Activated CD8-positive, alpha-beta memory T cell treated with anti-CD3 and anti-CD28 coated beads for 24 hours (primary cell): ENCODE data around the gene CFAP107.
"Not testable (repeated sequence)": the region's sequence is repeated elsewhere in the genome, so short reads cannot be mapped to it uniquely, and the experiment has no call there.

Experiments used
- DNase-seq: peaks from one replicate; pipeline ENCODE4 v3.0.0-alpha.2; 2020

The CFAP107 gene

DNA sequence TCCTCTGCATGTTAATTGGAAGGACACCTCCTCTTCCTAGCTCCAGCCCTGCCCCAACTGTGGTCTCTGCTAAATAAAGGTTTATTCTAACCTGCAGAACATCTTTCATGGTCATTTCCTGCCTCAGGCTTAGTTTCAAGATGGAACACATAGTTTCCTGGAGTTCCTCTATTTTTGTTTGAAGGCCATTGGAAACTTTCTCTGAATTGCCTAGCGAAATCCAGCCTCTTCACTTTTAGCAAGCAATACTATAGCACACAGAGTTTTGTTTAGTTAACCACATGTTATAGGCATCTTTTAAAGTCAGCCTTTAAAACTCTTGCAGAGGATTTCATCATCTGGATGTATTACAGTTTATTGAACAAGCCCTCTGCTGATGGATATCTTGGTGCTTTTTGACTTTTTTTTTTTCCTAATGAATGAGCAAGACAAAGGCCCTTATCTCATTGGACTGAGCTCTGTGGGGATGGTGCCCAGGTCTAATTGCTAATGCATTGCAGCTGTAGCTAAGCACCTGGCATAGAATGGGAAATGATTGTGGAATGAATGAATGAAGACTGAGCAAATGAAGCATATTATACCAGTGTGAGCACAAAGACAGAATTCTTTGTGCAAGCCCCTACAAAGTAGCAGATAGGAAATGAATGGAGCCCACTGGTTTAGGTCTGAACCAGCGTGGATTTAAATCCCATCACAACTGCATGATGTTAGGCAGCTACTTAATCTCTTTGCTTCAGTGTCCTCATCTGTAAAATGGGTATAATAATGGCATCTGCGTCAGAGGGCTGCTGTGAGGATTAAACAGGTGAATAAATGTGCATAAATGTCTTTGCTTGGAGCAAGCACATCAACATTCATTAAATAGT lies 641 bp upstream of the CFAP107 start:
- no peak for DNase-seq

DNA sequence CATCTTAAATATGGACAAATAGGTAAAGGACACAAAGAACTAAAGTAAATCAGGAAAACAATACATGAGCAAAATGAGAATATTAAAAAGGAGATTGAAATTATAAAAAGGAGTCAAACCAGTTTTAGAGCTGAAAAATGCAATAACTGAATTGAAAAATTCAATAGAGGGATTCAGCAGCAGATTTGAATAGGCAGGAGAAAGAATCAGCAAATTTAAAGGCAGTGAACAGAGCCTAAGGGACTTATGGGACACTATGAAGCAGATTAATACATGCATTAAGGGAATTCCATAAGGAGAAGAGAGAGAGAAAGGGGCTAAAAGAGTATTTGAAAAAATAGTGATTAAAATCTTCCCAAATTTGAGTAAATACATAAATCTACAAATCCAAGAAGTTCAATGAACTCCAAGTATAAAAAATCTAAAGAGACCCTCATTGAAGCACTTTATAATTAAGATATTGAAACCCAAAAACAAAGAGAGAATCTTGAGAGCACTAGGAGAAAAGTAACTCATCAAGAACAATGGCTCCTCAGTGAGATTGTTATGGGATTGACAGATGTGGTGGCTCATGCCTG lies 2.9 kb downstream of the CFAP107 start:
- no peak for DNase-seq

DNA sequence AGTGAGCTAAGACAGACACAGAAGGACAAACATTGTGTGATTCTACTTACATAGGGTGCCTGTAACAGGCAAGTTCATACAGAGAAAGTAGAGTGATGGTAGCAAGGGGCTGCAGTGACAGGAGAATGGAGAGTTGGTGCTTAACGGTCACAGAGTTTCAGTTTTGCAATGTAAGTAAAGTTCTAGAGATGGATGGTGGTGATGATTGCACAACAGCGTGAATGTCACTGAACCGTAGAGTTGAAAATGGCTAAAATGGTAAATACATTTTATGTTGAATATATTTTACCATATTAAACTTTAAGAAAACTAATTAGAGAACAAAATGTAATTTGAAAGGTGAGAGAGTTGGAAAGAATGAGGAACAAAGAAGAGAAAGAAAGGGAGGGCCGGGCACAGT lies 8.7 kb downstream of the CFAP107 start:
- no peak for DNase-seq

DNA sequence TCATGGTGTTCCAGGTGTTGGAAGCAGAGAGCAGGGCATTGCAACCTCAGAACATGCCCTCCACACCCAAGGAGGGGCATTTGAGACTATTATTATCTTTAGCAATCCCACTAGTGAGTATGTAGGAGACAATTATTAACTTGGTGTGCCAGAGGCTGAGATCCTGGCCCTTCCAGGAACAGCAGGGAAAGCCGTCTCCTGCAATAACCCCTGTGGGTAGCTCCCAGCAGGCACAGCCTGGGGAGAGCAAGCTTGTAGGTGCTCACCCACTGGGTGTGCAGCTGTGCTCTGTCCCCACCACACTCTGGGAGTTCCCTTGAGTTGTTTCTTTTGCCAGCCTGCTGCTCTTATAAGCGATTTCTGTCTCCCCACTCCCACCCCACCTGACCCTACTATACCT lies 10.3 kb downstream of the CFAP107 start:
- DNase-seq: no peak

DNA sequence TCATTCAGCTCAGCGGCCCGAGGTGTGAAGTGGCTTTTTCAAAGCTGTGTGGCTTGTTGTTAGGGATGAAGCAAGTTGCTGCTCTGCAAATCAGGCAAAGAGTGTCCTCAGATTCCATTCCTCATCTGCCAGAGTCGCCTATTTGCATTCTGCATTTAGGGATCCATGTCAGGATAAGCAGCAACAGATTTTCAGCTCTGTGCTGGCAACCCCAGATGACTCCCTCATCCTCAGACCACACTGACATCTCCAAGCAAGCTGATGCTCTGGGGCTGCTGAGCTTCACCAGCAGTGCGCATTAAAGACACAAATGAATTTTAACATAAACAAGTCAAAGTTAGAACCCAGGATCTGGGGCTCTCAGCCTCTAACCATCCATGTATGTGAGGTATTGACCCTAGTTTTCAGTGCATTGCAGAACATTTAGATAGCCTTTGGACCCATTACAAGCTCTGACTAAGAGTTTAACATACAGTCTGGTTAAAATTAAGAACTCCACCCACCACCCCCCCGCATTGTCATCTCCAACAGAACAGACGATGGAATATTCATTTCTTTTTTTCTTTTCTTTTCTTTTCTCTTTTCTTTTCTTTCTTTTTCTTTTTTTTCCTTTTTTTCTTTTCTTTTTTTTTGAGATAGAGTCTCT lies 10.9 kb downstream of the CFAP107 start:
- no peak for DNase-seq

DNA sequence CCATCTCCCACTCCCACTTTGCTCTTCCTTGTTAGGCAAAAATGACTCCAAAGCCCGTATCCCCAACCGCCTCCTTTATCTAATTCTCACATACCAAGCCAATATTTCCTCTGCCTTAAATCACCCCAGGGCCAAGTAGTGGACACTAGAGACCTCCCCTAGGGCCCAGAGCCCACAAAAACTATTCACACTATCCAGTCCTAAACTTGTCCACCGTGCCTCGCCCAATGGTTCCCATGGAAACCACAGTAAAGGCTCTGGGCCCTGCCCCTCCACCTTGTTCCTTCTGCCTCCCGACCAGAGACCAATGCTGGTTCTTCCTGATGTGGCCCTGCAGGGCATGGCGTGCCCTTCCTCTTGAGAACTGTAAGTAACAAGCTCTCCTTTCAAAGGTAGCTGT lies 11.8 kb downstream of the CFAP107 start:
- DNase-seq: no peak

DNA sequence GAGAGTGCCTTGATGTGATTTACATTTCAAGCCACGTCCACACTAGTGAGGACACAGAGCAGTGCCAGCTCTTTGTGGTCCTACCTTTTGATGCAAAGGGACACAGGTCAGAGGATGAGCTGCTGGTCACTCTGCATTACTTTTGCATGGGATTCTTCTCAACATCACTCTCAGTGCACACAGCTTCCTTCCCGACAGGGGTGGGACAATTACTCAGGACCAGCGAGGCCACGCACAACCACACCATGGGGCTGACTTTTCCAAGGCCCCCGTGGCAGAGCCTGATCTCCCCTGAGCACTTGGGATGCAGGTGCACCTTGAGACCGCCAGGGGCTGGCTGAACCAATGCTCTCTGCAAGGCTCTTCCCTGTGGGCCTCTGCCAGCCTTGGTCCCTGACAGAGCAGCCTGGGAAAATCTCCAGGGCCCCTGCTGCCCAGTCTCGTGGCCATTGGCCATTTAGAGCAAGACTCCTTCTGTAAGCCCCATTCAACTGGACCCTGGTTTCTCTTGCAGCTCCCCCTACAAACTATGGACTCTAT lies 14.3 kb downstream of the CFAP107 start:
- no peak for DNase-seq

DNA sequence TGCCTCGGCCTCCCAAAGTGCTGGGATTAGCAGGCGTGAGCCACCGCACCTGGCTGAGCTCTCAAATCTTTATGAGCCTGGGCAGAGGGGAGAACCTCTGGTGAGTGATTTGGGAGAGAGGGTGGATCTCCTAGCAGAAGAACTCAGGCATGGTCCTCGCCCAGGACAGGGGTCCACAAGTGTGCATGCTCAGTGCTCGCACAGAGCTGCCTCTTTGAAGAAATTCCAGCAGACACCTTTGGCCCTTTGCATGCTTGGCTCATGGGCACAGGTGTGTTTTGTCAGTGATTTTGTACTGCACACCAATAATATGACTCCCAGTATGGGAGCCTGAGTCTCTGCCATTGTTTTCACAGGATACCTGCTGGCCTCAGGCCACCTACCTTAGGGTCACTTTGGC lies 15.8 kb downstream of the CFAP107 start:
- no peak for DNase-seq

DNA sequence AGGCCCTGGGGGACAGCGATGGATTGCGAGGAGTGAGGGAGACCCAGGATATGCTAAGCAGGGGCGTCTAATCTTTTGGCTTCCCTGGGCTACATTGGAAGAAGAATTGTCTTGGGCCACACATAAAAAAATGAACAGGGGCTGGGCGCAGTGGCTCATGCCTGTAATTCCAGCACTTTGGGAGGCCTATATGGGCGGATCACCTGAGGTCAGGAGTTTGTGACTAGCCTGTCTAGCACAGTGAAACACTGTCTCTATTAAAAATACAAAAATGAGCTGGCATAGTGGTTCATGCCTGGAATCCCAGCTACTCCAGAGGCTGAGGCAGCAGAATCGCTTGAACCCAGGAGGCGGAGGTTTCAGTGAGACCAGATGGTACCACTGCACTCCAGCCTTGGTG lies 16.8 kb downstream of the CFAP107 start:
- DNase-seq: no peak

DNA sequence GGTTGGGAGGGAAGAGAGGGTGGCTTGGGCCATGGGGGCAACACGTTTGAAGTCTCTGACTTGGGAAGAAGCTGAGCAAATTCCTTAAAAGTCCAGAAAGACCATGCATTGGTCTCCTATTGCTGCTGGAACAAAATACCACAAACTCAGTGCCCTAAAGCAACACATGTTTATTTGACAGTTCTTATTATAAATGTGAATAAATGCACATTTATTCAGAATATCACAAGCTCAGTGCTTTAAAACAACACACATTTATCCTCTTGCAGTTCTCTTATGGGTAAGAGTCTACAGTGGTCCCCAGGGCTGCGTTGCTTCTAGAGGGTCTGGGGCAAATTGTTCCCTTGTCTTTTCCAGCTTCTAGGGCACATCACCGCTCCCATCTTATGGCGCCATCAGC lies 17.5 kb downstream of the CFAP107 start:
- DNase-seq: no peak

DNA sequence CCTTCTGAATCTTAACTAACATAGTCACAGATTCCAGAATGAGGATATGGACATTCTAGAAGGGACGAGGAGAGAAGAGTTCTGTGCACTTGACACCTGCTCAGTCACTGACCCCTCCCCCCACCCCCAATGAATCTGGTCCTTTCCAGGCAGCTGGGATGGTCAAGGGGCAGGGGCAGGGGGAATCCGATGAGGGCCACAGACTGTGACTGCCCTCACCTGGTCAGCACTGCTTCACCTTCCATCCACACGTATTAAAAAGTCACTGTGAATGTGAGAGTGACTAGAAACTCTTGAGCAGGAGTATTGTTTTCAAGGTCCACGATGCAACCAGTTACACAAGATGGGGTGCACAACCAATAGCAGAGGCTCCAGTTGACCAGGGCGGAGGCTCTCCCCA lies 18.0 kb downstream of the CFAP107 start:
- no peak for DNase-seq

DNA sequence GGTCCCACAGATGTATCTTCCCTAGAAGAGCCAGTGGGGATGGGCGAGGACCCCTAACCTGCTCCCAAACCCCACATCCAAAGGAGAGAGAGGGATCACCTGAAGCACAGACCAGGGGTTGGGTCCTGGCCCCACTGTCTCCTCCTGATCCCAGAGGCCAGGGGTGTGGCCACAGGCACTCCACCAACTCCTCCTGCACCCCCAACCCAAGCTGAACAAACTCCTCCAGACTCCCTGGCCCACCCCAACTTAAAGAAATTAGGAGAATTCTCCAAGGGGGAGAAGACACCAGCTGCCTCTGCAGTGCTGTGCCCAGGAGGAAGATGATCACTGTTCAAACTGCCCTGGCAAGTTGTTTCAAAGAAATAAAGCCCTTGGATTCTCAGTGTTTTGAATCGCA lies 23.0 kb downstream of the CFAP107 start:
- no peak for DNase-seq

DNA sequence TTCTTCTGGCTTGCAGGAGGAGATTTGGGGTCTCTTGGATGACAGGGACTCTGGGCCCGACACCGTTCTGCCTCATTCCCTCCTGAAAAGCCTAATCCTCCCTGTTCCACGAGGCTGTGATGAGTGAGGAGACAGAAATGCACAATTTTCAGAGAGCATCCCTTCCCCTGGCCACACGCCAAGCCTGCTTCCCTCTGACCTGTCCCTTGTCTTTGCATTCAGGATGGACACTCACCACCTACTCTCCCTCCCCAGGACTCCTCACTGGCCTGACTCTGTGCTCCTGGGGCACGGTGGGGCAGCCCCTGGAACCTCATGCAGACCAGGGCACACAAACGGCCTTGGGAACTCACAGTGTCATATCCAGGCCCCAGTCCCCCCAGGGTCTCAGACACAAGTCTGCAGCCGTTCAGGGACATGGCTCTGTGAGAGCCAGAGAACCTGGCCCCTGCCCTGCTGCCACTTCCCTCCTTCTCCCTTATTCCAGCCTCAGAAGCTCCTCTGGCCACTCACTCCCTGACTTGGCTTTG lies 24.0 kb downstream of the CFAP107 start:
- DNase-seq: no peak

DNA sequence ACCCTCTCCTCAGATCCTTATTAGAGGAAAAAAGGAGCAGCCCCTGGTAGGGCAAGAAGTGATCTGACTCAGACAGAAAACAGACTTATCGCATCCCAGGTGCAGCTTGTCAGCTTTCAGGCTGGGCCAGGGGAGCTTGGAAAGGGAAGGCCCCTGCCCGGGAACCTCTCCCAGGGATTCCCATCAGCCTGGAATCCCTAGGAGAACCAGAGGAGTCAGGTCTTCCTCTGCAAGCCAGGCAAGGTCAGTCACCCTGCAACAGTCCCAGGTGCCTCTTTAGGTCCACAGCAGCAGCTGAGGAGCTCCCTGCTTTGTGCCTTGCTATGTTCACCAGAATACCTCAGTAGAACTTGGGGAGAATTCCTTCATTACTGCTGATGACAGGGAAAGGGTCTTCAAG lies 24.6 kb downstream of the CFAP107 start:
- no peak for DNase-seq

DNA sequence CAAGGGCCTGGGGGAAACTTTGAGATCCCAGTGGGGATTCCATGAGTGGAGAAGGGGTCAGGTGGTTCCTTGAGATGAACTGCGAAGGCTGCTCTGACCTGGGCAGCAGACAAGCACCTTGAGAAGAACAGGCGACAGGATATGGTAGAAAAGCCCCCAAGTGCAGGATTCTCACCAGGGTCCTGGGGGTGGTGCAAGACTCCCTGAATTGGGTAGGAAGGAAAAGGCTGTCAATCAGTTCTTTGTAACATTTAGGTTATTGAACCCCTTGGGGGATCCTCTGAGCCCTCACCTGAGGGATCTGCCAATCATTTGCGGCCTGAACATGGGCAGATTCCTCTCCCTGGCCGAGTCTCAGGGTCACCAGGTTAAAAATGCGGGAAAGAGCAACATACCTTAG lies 25.2 kb downstream of the CFAP107 start:
- DNase-seq: no peak

DNA sequence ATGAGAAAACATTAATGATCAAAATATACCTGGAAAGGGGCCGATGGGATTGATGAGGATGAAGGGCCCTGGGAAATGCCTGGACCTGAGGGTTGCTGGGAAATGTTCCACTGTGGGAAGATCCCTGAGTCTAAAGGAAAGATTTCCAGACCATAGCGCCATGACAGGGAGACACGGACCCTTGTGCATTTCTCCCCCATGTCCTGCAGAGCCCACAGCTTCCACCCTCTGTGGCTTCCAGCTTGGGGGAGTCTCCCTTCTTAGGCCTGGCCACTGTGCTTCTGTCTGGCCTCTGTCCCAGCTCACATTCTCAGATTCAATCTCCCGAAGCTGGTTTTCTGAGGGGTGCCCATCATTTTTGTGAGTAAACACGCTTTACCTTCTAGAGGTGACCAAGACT lies 26.5 kb downstream of the CFAP107 start:
- no peak for DNase-seq

DNA sequence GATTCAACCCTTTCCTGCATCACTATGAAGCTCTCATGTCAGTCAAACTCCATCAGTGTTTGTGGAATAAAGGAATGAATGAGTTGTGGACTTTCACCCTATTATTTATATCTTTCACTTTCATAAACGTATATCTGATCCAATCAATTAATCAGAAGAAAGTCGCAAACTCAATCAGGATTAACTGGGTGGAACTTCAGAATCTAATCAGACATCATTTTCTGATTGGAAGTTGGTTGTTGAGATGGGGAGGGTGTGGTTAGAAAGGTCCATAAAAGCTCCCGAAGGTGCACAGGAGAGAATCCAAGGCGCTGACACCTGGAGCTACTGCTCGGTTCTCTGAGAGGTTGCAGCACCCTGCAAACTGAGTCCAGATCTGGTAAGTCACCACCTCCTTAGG lies 27.4 kb downstream of the CFAP107 start, which contains the start of gene PRAMEF12:
PRAMEF12 (plus strand) TSS at position 301 of the 400 bp plus-strand sequence. CDS start 1,130 bp downstream, outside the sequence.
- DNase-seq: no peak

DNA sequence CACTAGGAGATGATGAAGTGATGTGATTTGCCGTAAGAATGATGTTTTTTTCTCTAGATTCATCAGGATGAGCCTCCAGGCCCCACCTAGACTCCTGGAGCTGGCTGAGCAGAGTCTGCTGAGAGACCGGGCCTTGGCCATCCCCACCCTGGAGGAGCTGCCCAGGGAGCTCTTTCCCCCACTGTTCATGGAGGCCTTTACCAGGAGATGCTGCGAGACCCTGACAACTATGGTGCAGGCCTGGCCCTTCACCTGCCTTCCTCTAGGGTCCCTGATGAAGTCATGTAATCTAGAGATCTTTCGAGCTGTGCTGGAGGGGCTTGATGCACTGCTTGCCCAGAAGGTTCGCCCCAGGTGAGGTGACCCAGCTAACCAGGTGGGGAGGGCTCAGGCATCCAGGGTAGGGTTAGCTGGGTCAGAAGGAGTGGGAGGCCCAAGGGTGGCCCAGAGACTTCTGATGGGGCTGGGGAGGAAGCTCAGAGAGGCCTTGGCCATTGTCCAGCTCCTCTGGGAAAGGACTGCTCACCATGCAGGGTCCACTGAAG lies 28.9 kb downstream of the CFAP107 start:
- no peak for DNase-seq

DNA sequence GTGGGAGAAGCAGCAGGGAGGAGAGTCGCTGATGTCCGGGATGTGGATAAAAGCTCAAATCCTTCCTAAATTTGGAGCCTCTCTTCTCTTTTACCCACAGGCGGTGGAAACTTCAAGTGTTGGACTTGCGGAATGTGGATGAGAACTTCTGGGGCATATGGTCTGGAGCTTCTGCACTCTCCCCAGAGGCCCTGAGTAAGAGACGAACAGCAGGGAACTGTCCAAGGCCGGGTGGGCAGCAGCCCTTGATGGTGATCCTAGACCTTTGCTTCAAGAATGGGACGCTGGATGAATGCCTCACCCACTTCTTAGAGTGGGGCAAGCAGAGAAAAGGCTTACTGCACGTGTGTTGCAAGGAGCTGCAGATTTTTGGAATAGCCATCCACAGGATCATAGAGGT lies 29.4 kb downstream of the CFAP107 start:
- DNase-seq: no peak

DNA sequence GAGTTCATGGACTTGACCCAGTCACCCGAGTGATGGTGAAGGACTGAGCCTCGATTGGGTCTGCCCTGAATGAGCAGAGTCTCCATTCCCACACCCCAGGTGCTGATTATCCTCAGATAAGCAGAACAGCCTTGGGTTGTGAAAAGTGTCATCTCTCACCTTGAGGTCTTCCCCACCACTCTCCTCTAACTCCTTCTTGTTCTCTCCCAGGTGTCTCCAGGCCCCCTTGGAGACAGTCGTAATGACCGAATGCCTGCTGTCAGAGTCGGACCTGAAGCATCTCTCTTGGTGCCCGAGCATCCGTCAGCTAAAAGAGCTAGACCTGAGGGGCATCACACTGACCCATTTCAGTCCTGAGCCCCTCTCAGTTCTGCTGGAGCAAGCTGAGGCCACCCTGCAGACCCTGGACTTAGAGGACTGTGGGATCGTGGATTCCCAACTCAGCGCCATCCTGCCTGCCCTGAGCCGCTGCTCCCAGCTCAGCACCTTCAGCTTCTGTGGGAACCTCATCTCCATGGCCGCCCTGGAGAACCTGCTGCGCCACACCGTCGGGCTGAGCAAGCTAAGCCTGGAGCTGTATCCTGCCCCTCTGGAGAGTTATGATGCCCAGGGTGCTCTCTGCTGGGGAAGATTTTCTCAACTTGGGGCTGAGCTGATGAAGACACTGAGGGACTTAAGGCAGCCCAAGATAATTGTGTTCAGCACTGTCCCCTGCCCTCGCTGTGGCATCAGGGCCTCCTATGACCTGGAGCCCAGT lies 31.0 kb downstream of the CFAP107 start:
- DNase-seq: no peak

DNA sequence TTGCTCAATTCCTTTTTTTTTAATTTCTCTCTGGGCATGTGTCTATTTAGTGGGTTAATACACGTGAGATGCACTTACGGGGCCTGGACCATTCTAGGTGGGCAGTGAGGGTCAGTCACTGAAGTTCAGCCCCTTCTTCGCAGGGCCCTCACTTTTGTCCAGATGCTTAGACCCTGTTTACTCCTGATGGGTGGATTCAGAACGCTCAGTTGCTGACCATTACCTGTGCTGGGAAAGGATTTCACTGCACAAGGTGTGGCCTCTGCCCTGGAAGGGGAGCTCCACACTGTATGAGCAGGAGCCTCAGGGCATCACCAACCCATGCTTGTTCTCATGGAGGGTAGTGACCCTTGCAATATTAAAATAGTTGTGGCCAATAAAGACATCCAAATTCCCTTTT lies 32.1 kb downstream of the CFAP107 start:
- no peak for DNase-seq

DNA sequence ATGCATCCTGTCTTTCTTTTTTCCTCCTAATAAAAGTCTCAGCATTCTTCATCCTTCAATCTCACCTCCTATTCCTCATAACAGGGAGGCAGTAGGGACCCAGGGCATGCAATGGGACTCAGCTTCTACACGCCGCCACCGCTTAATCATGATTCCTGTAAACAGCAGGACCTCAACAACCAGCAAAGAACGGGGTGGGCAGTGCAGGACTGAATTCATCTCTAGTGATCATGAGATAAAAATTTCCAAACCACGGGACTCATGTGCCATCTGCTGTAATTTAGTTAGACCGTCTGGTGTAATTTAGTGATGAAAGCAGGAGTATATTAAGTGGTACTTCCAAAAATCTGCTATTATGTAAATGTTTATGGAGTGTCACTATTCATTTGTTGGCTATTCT lies 32.9 kb downstream of the CFAP107 start:
- no peak for DNase-seq

DNA sequence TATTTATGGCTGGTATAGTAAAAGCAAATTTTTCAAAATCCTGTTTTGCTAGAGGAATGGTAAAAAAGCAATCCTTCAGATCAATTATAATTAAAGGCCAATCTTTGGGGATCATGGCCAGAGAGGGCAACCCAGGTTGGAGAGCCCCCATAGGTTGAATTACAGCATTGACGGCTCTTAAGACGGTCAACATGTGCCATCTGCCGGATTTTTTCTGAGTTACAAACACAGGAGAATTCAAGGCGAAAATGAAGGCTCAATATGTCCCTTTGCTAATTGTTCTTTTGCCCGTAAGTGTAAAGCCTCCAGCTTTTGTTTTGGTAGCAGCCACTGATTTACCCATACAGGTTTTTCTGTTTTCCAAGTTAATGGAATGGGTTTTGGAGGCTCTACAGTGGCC lies 35.5 kb downstream of the CFAP107 start:
- DNase-seq: not testable (repeated sequence)
